ENCODE results near the gene TDRD10.
"Not testable (repeated sequence)": the region's sequence is repeated elsewhere in the genome, so short reads cannot be mapped to it uniquely, and the experiment has no call there.

The TDRD10 gene

DNA sequence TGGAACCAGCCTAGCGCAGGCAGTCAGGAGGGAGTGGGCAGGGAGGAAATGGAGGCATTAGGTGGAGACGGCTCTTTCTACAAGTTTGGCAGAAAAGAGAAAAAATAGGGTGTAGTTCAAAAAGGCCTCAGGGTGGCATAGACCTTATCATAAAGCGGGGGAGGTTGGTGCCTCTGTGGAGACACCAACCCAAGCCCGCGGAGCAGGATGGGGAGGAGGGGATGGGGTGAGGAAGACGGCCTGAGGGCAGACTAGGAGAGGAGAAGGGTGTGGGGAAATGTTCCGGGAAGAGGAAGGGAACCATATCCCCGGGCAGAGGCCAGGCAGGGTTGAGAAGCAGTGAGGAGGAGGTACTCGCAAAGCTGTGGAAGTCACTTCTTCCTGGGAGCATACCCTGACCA is 17.6 kb downstream of the TDRD10 start:
- DNase-seq, result no peak

DNA sequence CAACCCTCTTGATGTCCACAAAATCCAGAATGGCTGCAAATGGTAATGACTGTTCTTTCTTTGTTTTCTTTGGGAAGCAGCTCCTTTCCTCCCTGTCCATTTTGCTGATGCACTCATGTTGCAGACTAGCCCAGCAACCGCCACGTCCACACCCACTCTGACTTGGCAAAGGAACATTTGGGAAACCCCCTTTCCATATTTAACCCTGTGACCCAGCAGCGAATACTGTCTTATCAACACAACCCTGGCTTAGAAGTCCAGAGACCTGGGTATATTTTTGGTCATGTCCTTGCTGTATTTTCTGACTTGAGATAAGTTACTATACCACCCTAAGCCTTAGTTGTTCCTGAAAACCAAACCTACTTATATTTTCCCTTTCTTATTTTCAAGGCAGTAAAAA is 18.3 kb downstream of the TDRD10 start:
- DNase-seq, result no peak

DNA sequence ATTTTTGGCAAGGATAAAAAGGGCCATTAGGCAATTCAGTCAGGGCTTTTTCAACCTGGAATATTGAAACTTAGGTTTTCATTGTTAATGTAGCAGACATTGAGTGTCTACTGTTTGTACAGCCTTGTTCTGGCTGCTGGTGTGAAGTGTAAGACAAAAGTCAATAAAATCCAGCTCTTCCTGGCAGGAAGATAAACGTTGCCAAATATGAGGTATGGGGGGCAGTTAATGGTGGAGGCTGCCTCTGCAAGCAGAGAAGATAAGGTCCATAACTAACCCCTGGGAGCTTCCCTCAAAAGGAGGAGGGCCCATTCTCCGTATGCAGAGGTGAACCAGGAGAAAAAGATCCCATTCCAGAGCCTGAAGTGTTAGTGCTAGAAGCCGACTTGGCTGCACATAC is 19.7 kb downstream of the TDRD10 start:
- no peak for DNase-seq

GRCh38 chr1:154524881-154525280 is 22.9 kb downstream of the TDRD10 start:
- DNase-seq, result no peak

- DNase-seq, result no peak
Measured at GRCh38 chr1:154527192-154527591, 25.2 kb downstream of the TDRD10 start.

- DNase-seq, result no peak
Measured at GRCh38 chr1:154529308-154529707, 27.3 kb downstream of the TDRD10 start.

DNA sequence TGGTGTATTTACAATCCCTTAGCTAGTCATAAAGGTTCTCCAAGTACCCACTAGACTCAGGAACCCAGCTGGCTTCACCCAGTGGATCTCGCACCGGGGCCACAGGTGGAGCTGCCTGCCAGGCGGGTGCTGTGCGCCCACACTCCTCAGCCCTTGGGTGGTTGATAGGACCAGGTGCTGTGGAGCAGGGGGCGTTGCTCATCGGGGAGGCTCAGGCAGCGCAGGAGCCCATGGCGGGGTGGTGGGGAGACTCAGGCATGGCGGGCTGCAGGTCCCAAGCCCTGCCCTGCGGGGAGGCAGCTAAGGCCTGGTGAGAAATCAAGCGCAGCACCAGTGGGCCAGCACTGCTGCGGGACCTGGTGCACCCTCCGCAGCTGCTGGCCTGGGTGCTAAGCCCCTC is 29.9 kb downstream of the TDRD10 start:
- not testable (repeated sequence) for DNase-seq

- peak; percentile 57 for DNase-seq
Measured at GRCh38 chr1:154533952-154534844, 32.2 kb downstream of the TDRD10 start.

GRCh38 chr1:154536570-154536969 is 34.6 kb downstream of the TDRD10 start:
- no peak for DNase-seq

GRCh38 chr1:154539486-154540483 is 37.8 kb downstream of the TDRD10 start:
- DNase-seq, result no peak

GRCh38 chr1:154541231-154541630 is 39.2 kb downstream of the TDRD10 start:
- no peak for DNase-seq

GRCh38 chr1:154546264-154547063 is 44.4 kb downstream of the TDRD10 start:
- peak; percentile 30 for DNase-seq

- DNase-seq, result no peak
Measured at GRCh38 chr1:154547105-154547732, 45.2 kb downstream of the TDRD10 start.

- DNase-seq, result no peak
Measured at GRCh38 chr1:154548028-154548427, 46.0 kb downstream of the TDRD10 start.

DNA sequence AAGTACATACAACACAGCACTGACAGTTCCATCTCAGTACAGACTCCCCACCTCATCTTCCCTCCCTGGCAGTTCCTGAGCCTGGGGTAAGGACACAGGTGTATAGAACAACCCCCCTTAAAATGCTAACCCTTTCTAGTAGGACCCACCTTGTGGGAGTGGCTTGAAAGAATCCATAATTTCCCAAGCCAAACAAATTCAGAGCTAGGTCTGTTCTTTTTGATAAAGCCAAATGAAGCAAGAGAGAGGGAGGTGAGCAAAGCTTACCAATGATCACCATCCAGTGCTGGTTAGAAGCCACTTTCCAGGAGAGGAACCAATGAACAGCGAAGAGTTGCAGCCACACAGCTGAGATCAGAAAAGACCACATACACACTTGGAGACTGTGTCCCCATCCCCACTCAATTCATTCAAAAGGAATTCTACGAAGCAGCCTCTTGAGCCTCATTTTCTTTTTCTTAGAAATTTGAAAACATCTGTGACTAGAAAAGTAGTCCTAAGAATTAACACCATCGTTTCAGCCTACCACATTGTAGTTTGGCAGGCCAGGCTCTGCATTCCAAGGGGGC is 47.3 kb downstream of the TDRD10 start:
- no peak for DNase-seq

- DNase-seq, result no peak
Measured at GRCh38 chr1:154550070-154550469, 48.1 kb downstream of the TDRD10 start.

- no peak for DNase-seq
Measured at GRCh38 chr1:154550657-154551056, 48.6 kb downstream of the TDRD10 start.

- DNase-seq, result no peak
Measured at GRCh38 chr1:154551474-154551873, 49.5 kb downstream of the TDRD10 start.

DNA sequence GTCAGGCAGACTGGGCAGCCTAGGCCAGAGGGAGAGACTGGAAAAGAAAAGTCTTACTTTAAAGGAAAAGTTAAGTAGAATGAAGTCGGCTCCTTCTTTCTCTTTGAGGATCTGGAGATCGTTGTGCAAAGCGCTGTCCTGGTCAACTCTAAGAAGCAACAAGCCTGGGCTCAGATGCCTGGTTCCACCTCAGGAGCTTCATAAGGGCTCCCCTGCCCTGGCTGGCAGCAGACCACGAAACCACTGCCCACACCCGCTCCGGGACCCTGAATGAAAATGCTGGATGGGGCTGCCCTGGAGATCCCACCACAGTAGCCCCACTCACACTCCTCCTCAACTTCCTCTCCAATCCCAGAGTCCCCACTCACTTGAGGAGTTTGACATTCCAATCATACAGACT is 50.0 kb downstream of the TDRD10 start:
- DNase-seq, result no peak

DNA sequence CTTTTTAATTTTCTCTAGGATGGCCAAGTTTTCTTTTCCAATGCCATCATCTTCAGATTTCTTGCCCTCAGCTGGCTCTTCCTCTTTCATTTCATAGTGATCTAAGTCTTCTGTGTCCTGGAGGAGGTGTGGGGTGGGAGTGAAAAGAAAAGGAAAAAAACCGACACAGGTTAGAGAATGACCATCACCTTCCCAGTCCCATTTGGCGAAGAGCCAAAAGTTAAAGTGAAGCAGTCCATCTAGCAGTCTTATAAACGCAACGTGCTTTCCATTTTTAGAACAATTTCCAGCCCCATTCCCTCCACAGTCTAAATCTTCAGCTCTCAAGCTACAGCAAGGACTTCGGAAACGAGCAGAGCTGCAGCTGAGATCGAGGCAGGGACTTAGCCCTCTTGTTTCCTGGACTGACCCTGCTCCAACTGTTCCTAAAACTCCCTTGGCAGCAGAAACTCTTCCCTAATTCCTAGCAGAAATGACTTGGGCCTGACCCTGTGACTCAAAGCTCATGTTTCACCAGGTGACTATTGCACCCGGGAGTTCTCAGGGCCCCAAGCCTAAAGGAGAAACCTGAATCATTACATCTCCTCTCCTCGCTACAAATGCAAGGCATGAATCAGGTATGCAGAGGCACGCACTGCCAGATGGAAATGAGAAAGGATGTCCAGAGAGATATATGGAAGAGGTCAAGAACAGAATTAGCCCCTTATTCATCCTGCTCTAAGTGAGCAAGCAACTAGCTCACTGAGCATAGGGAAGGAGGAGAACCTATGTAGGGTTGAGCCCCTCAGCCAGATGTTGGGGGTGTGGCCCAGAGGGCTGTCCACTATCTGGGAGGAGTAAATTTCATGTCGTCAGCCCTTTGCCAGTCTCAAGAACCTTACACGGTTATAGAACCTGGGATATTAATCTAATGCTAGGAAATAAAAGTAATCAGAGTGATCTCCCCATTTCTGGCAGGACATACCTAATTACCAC is 51.3 kb downstream of the TDRD10 start:
- DNase-seq, result no peak

DNA sequence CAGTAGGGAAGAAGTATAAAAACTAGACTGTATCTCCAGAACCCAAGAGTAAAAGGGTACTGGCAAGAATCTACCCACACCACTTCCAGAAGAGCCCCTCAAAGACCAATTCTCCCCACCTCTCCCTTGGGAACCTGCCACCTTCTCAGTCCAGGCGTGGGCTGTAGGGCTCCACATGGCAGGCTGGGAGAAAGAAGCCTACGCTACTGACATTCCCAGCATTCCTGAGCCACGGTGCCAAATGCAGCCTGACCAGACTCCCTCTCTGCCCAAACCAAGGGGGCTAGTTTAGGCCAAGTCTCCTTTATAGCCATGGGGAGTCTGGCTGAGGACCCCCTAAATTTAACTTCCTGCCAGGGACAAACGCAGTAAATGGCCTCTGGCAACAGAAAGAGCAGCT is 54.4 kb downstream of the TDRD10 start:
- DNase-seq, result no peak
